T-helper 9 cell (primary cell): ENCODE measurements around the gene OXT.

Experiments
- DNase-seq: peaks from one replicate; pipeline ENCODE4 v3.0.0-alpha.2; 2020

The OXT gene

DNA sequence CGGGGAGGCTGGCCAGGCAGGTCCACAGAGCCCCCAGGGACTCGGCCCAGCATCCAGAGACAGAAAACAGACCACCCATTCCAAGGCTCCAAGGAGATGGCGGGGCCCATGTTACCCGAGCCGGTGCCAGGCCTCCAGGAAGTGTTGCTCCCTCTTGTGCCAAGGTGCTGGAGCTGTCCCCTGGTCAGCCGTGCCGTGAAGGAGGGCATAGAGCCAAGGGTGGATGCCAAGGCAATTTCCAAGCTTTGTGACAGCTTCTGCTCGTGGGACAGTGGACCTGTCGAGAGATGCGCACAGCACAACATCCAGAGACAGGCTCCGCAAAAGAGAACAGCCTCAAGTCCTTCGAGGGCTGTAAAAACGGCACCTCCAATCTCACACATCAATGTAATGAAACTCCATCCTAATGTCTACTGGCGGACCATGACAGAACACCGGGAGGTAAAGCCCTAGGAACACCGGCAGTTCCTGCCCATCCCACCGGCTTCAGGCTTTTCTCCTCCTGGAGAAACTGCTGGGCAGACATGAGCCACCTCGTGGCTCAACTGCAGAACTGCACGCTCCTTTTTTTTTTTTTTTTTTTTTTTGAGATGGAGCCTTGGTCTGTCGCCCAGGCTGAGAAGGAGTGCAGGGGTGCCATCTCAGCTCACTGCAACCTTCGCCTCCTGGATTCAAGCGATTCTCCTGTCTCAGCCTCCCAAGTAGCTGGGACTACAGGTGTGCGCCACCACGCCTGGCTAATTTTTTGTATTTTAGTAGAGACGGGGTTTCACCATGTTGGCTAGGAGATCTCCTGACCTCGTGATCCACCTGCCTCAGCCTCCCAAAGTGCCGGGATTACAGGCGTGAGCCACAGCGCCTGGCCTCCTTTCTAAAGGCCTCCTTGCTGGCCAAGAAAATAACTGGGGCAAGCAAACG lies 44.0 kb downstream of the OXT start:
- DNase-seq = no peak

DNA sequence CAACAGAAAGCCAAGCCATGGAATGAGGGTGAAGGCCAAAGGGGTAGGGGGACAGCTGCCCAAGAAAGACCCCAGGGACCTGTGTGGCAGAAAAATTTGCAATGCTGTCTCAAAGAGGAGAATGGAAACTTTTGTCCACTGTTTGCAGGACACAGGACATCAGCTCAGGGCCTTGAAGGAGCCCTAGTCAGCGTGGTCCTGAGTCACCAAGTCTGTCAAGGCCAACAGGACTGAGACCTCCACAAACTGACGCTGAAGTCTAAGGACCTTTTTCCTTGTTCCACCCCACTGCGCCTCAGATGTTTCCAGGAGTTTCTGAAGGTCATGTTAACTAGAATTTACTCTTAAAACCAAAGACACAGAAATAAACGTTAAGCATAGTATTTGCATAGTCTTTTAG lies 44.9 kb downstream of the OXT start:
- no peak for DNase-seq

DNA sequence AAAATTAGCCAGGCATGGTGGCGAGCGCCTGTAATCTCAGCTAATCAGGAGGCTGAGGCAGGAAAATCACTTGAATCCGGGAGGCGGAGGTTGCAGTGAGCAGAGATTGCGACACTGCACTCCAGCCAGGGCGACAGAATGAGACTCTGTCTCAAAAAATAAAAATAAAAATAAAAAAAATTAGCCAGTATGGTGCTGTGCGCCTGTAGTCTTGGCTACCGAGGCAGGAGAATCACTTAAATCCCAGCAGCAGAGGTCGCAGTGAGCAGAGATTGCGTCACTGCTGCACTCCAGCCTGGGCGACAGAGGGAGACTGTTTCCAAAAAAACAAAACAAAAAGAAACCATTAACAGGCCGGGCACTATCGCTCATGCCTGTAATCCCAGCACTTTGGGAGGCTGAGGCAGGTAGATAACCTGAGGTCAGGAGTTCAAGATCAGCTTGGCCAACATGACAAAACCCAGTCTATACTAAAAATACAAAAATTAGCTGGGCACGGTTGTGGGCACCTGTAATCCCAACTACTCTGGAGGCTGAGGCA lies 46.5 kb downstream of the OXT start:
- DNase-seq = peak; percentile 15

DNA sequence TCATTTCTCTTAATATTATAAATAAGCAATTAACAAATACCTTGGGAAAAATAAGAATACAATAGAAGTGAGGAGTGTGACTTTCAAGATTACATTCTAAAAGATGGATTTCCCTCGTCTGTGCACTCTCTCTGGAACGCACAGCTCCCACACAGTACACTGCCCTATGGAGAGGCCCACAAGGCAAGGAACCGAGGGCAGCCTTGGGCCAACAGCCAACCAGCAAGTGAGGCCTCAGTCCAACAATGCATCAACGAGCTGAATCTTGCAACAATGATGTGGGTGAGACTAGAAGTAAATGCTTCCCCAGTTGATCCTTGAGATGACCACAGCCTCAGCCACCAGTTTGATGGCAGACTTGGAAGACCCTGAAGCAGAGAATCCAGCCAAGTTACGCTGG lies 47.6 kb downstream of the OXT start:
- DNase-seq = no peak

DNA sequence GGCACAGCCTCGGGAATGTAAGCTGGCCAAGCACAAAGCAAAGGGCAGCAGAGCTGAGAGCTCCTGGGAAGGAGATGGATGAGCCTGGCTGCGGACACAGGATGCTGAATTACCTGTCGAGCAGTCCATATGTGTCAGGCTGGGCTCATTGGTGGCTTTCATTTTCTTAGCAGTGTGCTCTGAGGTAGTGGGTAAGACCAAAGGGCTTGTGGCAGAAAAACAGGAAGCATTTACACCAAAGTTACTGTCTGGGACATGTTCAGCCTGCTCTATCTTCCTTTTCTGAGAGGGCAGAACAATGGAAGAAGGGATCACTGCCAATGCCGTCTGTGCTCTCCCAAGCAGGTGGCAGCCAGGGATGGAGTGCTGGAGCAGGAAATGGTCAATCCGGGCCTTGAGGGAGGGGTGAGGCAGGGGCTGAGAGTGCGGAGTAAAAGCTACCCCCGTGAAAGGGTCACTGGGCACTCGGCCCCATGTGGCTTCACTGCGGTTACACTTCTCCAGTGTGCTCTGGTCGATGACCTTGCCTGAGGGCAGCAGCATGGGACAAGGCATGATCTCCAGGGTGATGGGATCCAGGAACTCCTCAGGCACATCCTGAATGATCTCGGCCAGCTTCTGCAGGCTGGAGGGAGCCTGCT lies 50.0 kb downstream of the OXT start:
- no peak for DNase-seq
